Measurements from ENCODE around the gene CTNNA3.

CTNNA3 gene

GRCh38 chr10:66842371-66842770 is 853.6 kb downstream of the CTNNA3 start:
- DNase-seq, result no peak

GRCh38 chr10:66838656-66839055 is 857.3 kb downstream of the CTNNA3 start:
- no peak for DNase-seq

- DNase-seq, result no peak
Measured at GRCh38 chr10:66837990-66838389, 858.0 kb downstream of the CTNNA3 start.

GRCh38 chr10:66837335-66837734 is 858.7 kb downstream of the CTNNA3 start:
- DNase-seq, result no peak

- DNase-seq, result no peak
Measured at GRCh38 chr10:66836771-66837170, 859.2 kb downstream of the CTNNA3 start.

- DNase-seq, result no peak
Measured at GRCh38 chr10:66836057-66836456, 859.9 kb downstream of the CTNNA3 start.

GRCh38 chr10:66835400-66835799 is 860.6 kb downstream of the CTNNA3 start:
- DNase-seq, result no peak

GRCh38 chr10:66834802-66835201 is 861.2 kb downstream of the CTNNA3 start:
- no peak for DNase-seq

- no peak for DNase-seq
Measured at GRCh38 chr10:66833861-66834260, 862.1 kb downstream of the CTNNA3 start.

GRCh38 chr10:66832781-66833422 is 863.1 kb downstream of the CTNNA3 start:
- DNase-seq, result no peak

GRCh38 chr10:66828957-66829356 is 867.0 kb downstream of the CTNNA3 start:
- DNase-seq, result no peak

- no peak for DNase-seq
Measured at GRCh38 chr10:66827353-66827752, 868.6 kb downstream of the CTNNA3 start.

- DNase-seq, result no peak
Measured at GRCh38 chr10:66823301-66823700, 872.7 kb downstream of the CTNNA3 start.

GRCh38 chr10:66822801-66823200 is 873.2 kb downstream of the CTNNA3 start:
- no peak for DNase-seq

GRCh38 chr10:66819691-66820090 is 876.3 kb downstream of the CTNNA3 start:
- no peak for DNase-seq

- DNase-seq, result no peak
Measured at GRCh38 chr10:66813122-66813521, 882.9 kb downstream of the CTNNA3 start.

- no peak for DNase-seq
Measured at GRCh38 chr10:66811211-66811610, 884.8 kb downstream of the CTNNA3 start.

- DNase-seq, result no peak
Measured at GRCh38 chr10:66809402-66809801, 886.6 kb downstream of the CTNNA3 start.

- no peak for DNase-seq
Measured at GRCh38 chr10:66805612-66806011, 890.4 kb downstream of the CTNNA3 start.

GRCh38 chr10:66804962-66805361 is 891.0 kb downstream of the CTNNA3 start:
- no peak for DNase-seq

- no peak for DNase-seq
Measured at GRCh38 chr10:66803174-66803573, 892.8 kb downstream of the CTNNA3 start.

GRCh38 chr10:66799474-66799873 is 896.5 kb downstream of the CTNNA3 start:
- no peak for DNase-seq

GRCh38 chr10:66795866-66796265 is 900.1 kb downstream of the CTNNA3 start:
- no peak for DNase-seq

- DNase-seq, result no peak
Measured at GRCh38 chr10:66792441-66792840, 903.6 kb downstream of the CTNNA3 start.

GRCh38 chr10:66788178-66788987 is 907.6 kb downstream of the CTNNA3 start:
- DNase-seq, result no peak
